Measurements from ENCODE around the gene RNPEPL1. TPM values are rescaled to one million over a fixed set of nuclear protein-coding genes. Genes with fewer than 3 reads are reported as not detected.

RNPEPL1 gene
- total RNA-seq, 1 donor from 2014 or later: 22.7 TPM

DNA sequence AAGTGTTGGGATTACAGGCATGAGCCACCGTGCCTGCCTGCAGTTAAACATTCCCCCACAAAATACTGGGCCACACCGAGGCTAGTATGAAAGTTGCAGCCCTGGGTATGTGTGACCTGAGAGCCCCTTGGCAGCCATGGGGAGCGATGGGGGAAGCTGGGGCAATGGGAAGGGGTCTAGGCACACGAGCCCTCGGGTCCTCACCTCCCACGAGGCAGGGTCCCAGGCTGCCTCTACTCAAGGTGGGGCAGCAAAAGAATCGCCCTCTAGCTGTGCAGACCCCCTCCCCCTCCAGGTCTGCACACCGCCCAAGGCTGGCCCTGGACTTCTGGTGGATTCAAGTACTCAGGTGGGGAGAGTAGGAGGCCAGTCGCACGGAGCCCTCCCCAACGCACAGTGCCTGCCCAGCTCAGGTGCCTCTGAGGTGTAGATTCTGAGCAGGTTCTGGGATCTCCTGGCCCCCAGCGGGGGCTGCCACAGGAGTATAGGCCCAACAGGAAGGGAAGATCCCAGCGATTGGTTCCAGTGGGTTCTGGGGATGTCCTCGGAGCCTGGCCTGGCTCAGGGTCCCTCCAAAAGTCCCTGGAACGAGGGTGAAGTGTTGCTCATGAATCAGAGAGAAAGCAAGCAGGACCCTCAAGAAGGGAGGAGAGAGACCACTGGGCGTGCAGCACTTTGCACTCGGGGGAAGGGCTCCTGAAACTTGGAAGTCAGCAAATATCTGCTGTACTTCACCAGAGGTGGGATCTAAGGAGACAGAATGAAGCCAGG is 59.6 kb downstream of the RNPEPL1 start:
- no peak for TF ChIP-seq EZH2 (IDR thresholded peaks at IDR 0.05; ENCODE audit: insufficient read depth, low read length)
- TF ChIP-seq, protein P1, sequence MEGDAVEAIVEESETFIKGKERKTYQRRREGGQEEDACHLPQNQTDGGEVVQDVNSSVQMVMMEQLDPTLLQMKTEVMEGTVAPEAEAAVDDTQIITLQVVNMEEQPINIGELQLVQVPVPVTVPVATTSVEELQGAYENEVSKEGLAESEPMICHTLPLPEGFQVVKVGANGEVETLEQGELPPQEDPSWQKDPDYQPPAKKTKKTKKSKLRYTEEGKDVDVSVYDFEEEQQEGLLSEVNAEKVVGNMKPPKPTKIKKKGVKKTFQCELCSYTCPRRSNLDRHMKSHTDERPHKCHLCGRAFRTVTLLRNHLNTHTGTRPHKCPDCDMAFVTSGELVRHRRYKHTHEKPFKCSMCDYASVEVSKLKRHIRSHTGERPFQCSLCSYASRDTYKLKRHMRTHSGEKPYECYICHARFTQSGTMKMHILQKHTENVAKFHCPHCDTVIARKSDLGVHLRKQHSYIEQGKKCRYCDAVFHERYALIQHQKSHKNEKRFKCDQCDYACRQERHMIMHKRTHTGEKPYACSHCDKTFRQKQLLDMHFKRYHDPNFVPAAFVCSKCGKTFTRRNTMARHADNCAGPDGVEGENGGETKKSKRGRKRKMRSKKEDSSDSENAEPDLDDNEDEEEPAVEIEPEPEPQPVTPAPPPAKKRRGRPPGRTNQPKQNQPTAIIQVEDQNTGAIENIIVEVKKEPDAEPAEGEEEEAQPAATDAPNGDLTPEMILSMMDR (IDR thresholded peaks at IDR 0.05; ENCODE audit: insufficient read depth, low read depth, low read length): no peak
- Histone ChIP-seq H2AFZ (ENCODE audit: low read depth, low read length) (no peak overlapping the region), H3K4me1 (ENCODE audit: insufficient read depth, low read length) (peaks cover 8% of the 10 kb centered on the region), H3K9me3 (ENCODE audit: insufficient read depth, low read depth, low read length) (peaks cover 6% of the 10 kb centered on the region), H3K79me2 (ENCODE audit: insufficient read depth, low read length) (no peaks in the 10 kb centered on the region), H3K4me2 (ENCODE audit: low read length) (no peak overlapping the region), H3K4me3 (ENCODE audit: insufficient read depth, low read depth, low read length) (no peak overlapping the region), H3K9ac (ENCODE audit: low read length) (no peak overlapping the region), H3K27ac (ENCODE audit: low read depth, low read length) (no peak overlapping the region), H4K20me1 (ENCODE audit: insufficient read depth, low read length) (no peaks in the 10 kb centered on the region), H3K27me3 (ENCODE audit: insufficient read depth, low read length) (no peaks in the 10 kb centered on the region), H3K36me3 (ENCODE audit: insufficient read depth, low read length) (no peaks in the 10 kb centered on the region)
- H3K27me3 Mint-ChIP-seq (ENCODE audit: low read depth, unreplicated experiment): peaks cover 12% of the 10 kb centered on the region
- H3K4me3 Mint-ChIP-seq (ENCODE audit: unreplicated experiment): no peak overlapping the region
- no peak overlapping the region for H3K27ac Mint-ChIP-seq (ENCODE audit: unreplicated experiment)
- FAIRE-seq (no peak), DNase-seq (ENCODE audit: low read depth) (no peak)
- no peaks in the 10 kb centered on the region for H3K4me1 Mint-ChIP-seq (ENCODE audit: low read depth, unreplicated experiment)
- H3K9me3 Mint-ChIP-seq (ENCODE audit: unreplicated experiment): peaks cover 3% of the 10 kb centered on the region
- H3K36me3 Mint-ChIP-seq (ENCODE audit: low read depth, unreplicated experiment): no peaks in the 10 kb centered on the region

DNA sequence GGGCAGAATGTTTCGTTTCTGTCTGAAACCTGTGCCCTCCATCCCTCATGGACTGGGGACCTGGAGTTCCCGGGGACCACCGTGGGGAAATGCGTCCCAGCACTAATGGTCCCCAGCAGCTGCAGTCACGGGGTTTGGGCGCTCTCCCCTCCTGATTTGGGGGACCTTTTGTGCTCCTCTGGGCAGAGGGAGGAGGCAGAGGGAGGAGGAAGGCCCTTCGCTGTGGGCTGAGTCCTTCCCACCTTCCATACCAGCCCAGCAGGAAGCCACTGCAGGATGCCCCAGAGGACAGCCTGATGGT is 60.2 kb downstream of the RNPEPL1 start:
- Histone ChIP-seq H3K4me2 (ENCODE audit: low read length) (no peak overlapping the region), H3K4me1 (ENCODE audit: insufficient read depth, low read length) (peaks cover 8% of the 10 kb centered on the region), H4K20me1 (ENCODE audit: insufficient read depth, low read length) (no peaks in the 10 kb centered on the region), H3K9ac (ENCODE audit: low read length) (no peak overlapping the region), H2AFZ (ENCODE audit: low read depth, low read length) (no peak overlapping the region), H3K79me2 (ENCODE audit: insufficient read depth, low read length) (no peaks in the 10 kb centered on the region), H3K27ac (ENCODE audit: low read depth, low read length) (no peak overlapping the region), H3K4me3 (ENCODE audit: insufficient read depth, low read depth, low read length) (no peak overlapping the region), H3K27me3 (ENCODE audit: insufficient read depth, low read length) (no peaks in the 10 kb centered on the region), H3K36me3 (ENCODE audit: insufficient read depth, low read length) (no peaks in the 10 kb centered on the region), H3K9me3 (ENCODE audit: insufficient read depth, low read depth, low read length) (peaks cover 6% of the 10 kb centered on the region)
- H3K4me3 Mint-ChIP-seq (ENCODE audit: unreplicated experiment): no peak overlapping the region
- TF ChIP-seq, protein P1 (IDR thresholded peaks at IDR 0.05; ENCODE audit: insufficient read depth, low read depth, low read length): no peak
- no peak for TF ChIP-seq EZH2 (IDR thresholded peaks at IDR 0.05; ENCODE audit: insufficient read depth, low read length)
- H3K27me3 Mint-ChIP-seq (ENCODE audit: low read depth, unreplicated experiment): peaks cover 18% of the 10 kb centered on the region
- FAIRE-seq (no peak), DNase-seq (ENCODE audit: low read depth) (no peak)
- H3K27ac Mint-ChIP-seq (ENCODE audit: unreplicated experiment): no peak overlapping the region
- H3K9me3 Mint-ChIP-seq (ENCODE audit: unreplicated experiment): peaks cover 8% of the 10 kb centered on the region
- no peaks in the 10 kb centered on the region for H3K4me1 Mint-ChIP-seq (ENCODE audit: low read depth, unreplicated experiment)
- H3K36me3 Mint-ChIP-seq (ENCODE audit: low read depth, unreplicated experiment): no peaks in the 10 kb centered on the region
